ENCODE data around the gene OSBPL1A.

The OSBPL1A gene

GRCh38 chr18:24397694-24398368, at the start of gene OSBPL1A:
TSS of gene OSBPL1A (minus strand) at chr18:24397824. CDS start at chr18:24377533, 20,291 bp downstream.
- peak; percentile 46 to 73 for DNase-seq (ENCODE audit: low read depth in 1 of 2, low spot score in 1 of 2)

GRCh38 chr18:24446953-24447538, 49.4 kb upstream of the OSBPL1A start:
- no peak for DNase-seq (ENCODE audit: low read depth in 1 of 2, low spot score in 1 of 2)

- DNase-seq (ENCODE audit: low read depth in 1 of 2, low spot score in 1 of 2), result no peak
Observed at GRCh38 chr18:24446453-24446852, 48.8 kb upstream of the OSBPL1A start.

GRCh38 chr18:24443870-24444269, 46.2 kb upstream of the OSBPL1A start:
- DNase-seq (ENCODE audit: low read depth in 1 of 2, low spot score in 1 of 2), result no peak

- no peak for DNase-seq (ENCODE audit: low read depth in 1 of 2, low spot score in 1 of 2)
Observed at GRCh38 chr18:24436939-24437338, 39.3 kb upstream of the OSBPL1A start.

GRCh38 chr18:24432618-24433017, 35.0 kb upstream of the OSBPL1A start:
- DNase-seq (ENCODE audit: low read depth in 1 of 2, low spot score in 1 of 2), result no peak

- no peak for DNase-seq (ENCODE audit: low read depth in 1 of 2, low spot score in 1 of 2)
Observed at GRCh38 chr18:24429188-24429587, 31.6 kb upstream of the OSBPL1A start.

GRCh38 chr18:24428709-24429108, 31.1 kb upstream of the OSBPL1A start:
- no peak for DNase-seq (ENCODE audit: low read depth in 1 of 2, low spot score in 1 of 2)

GRCh38 chr18:24427484-24427883, 29.9 kb upstream of the OSBPL1A start:
- no peak for DNase-seq (ENCODE audit: low read depth in 1 of 2, low spot score in 1 of 2)

- peak; percentile 55 to 65 for DNase-seq (ENCODE audit: low read depth in 1 of 2, low spot score in 1 of 2)
Observed at GRCh38 chr18:24426398-24427294, 29.0 kb upstream of the OSBPL1A start, which contains the start of gene IMPACT. TSS of gene IMPACT (plus strand) at chr18:24426670. CDS start at chr18:24426757, 87 bp downstream.

- no peak for DNase-seq (ENCODE audit: low read depth in 1 of 2, low spot score in 1 of 2)
Observed at GRCh38 chr18:24426073-24426397, 28.4 kb upstream of the OSBPL1A start.

GRCh38 chr18:24421831-24422230, 24.2 kb upstream of the OSBPL1A start:
- no peak for DNase-seq (ENCODE audit: low read depth in 1 of 2, low spot score in 1 of 2)

- no peak for DNase-seq (ENCODE audit: low read depth in 1 of 2, low spot score in 1 of 2)
Observed at GRCh38 chr18:24420551-24420950, 22.9 kb upstream of the OSBPL1A start.

- no peak for DNase-seq (ENCODE audit: low read depth in 1 of 2, low spot score in 1 of 2)
Observed at GRCh38 chr18:24417480-24417879, 19.9 kb upstream of the OSBPL1A start.

GRCh38 chr18:24414349-24415003, 16.9 kb upstream of the OSBPL1A start:
- DNase-seq (ENCODE audit: low read depth in 1 of 2, low spot score in 1 of 2), result no peak

- no peak for DNase-seq (ENCODE audit: low read depth in 1 of 2, low spot score in 1 of 2)
Observed at GRCh38 chr18:24413148-24413547, 15.5 kb upstream of the OSBPL1A start.

GRCh38 chr18:24408496-24408895, 10.9 kb upstream of the OSBPL1A start:
- DNase-seq (ENCODE audit: low read depth in 1 of 2, low spot score in 1 of 2), result no peak

- no peak for DNase-seq (ENCODE audit: low read depth in 1 of 2, low spot score in 1 of 2)
Observed at GRCh38 chr18:24404591-24404990, 7.0 kb upstream of the OSBPL1A start.

GRCh38 chr18:24403076-24403475, 5.5 kb upstream of the OSBPL1A start:
- no peak for DNase-seq (ENCODE audit: low read depth in 1 of 2, low spot score in 1 of 2)

GRCh38 chr18:24402209-24402785, 4.7 kb upstream of the OSBPL1A start:
- DNase-seq (ENCODE audit: low read depth in 1 of 2, low spot score in 1 of 2), result no peak

GRCh38 chr18:24400587-24400986, 3.0 kb upstream of the OSBPL1A start:
- no peak for DNase-seq (ENCODE audit: low read depth in 1 of 2, low spot score in 1 of 2)

Data from activated CD4-positive, alpha-beta T cell treated with anti-CD3 and anti-CD28 coated beads, Interleukin-2, amount 50 U/mL, for 24 hours (primary cell).